H1 (cell line): ENCODE results near the gene PXDC1. TPM values are rescaled to one million over a fixed set of nuclear protein-coding genes. Genes with fewer than 3 reads are reported as not detected.
A peak's percentile ranks its signal among the peaks of the same experiment; 100 is the strongest.

ENCODE experiments used
- CTCF ChIA-PET: fragments of 300-600 bp; sonication (Branson Sonifier 250); formaldehyde crosslinking; loops from one replicate; lab custom pipeline; 2021; ENCODE audit not compliant: partially characterized antibody; lab: Charles Lee
- POLR2A ChIA-PET: fragments of 300-600 bp; sonication (Branson Sonifier 250); formaldehyde crosslinking; loops from one replicate; lab custom pipeline; 2021; ENCODE audit warnings: inconsistent platforms; ENCODE audit not compliant: partially characterized antibody; lab: Charles Lee
- DNase-seq, 2 experiments: peaks; one replicate each; pipeline versions ENCODE4 v3.0.0 to v3.0.0-alpha.2; 2010 to 2022; ENCODE audit warnings: low spot score in 2 of 2, low read depth in 1 of 2, mixed read lengths in 1 of 2
- FAIRE-seq: peaks from 2 replicates; lab custom pipeline; 2011; peaks lifted over from hg19 to GRCh38; lab: Jason Lieb, UNC
- H2AFZ ChIP-seq: 2 replicates; pipeline ENCODE4 v1.8.1; 2012; ENCODE audit warnings: low read length, inconsistent platforms
- H2AK5ac ChIP-seq: 2 replicates; pipeline ENCODE4 v1.6.1; 2013; ENCODE audit warnings: low read depth, low read length
- H2BK120ac ChIP-seq: replicated peaks from 2 replicates; pipeline ENCODE3; 2013; ENCODE audit warnings: low read depth, low read length, inconsistent platforms
- H2BK12ac ChIP-seq: 2 replicates; pipeline ENCODE4 v1.6.1; 2013; ENCODE audit warnings: low read depth, low read length
- H2BK15ac ChIP-seq: 2 replicates; pipeline ENCODE4 v1.6.1; 2013; ENCODE audit warnings: low read length
- H2BK20ac ChIP-seq: 2 replicates; pipeline ENCODE4 v1.6.1; 2013; ENCODE audit warnings: low read length
- H2BK5ac ChIP-seq: 2 replicates; pipeline ENCODE4 v1.6.1; 2013; ENCODE audit warnings: low read depth, low read length
- H3K14ac ChIP-seq: 2 replicates; pipeline ENCODE4 v1.6.1; 2013; ENCODE audit warnings: inconsistent platforms; ENCODE audit not compliant: insufficient read length
- H3K18ac ChIP-seq: 2 replicates; pipeline ENCODE4 v1.6.1; 2013; ENCODE audit warnings: low read length; ENCODE audit errors: extremely low read depth
- H3K23ac ChIP-seq: 2 replicates; pipeline ENCODE4 v1.6.1; 2013; ENCODE audit warnings: inconsistent platforms; ENCODE audit not compliant: insufficient read length
- H3K23me2 ChIP-seq: 2 replicates; pipeline ENCODE4 v1.6.1; 2013; ENCODE audit warnings: low read depth, low read length
- H3K27ac ChIP-seq: 2 replicates; pipeline ENCODE4 v1.6.1; 2011; ENCODE audit warnings: low read depth, low read length, inconsistent platforms
- H3K27me3 ChIP-seq, 4 experiments: replicated peaks in 1 of 4; 1 replicate in 1 of 4; 2 replicates in 3 of 4; pipeline versions ENCODE4 v1.6.1 to v1.8.1; 2011 to 2013; ENCODE audit warnings: low read length in 3 of 4, mild to moderate bottlenecking in 3 of 4, inconsistent platforms in 2 of 4, mixed read lengths in 2 of 4, moderate library complexity in 1 of 4; ENCODE audit not compliant: control insufficient read depth in 3 of 4, insufficient read depth in 3 of 4; ENCODE audit errors: extremely low read depth in 1 of 4
- H3K36me3 ChIP-seq, 4 experiments: 2 replicates each; pipeline versions ENCODE4 v1.6.1 to v1.8.1; 2011 to 2013; ENCODE audit warnings: mild to moderate bottlenecking in 4 of 4, low read length in 3 of 4, moderate library complexity in 2 of 4, control low read depth in 1 of 4, inconsistent platforms in 1 of 4; ENCODE audit not compliant: insufficient read depth in 4 of 4, control insufficient read depth in 2 of 4
- H3K4ac ChIP-seq: replicated peaks from 2 replicates; pipeline ENCODE3; 2013; ENCODE audit warnings: low read length, low read depth, mixed read lengths, inconsistent platforms; ENCODE audit not compliant: insufficient read length
- H3K4me1 ChIP-seq, 4 experiments: replicated peaks in 1 of 4; 1 replicate in 1 of 4; 2 replicates in 3 of 4; pipeline versions ENCODE4 v1.6.1 to v1.8.1; 2011 to 2013; ENCODE audit warnings: low read length in 3 of 4, inconsistent platforms in 2 of 4, mixed read lengths in 1 of 4; ENCODE audit not compliant: insufficient read depth in 4 of 4, control insufficient read depth in 3 of 4
- H3K4me2 ChIP-seq, 2 experiments: 2 replicates each; pipeline versions ENCODE4 v1.6.1 to v1.8.1; 2011 to 2013; ENCODE audit warnings: low read depth in 2 of 2, low read length in 2 of 2, control low read depth in 1 of 2, inconsistent platforms in 1 of 2, mild to moderate bottlenecking in 1 of 2; ENCODE audit not compliant: insufficient read depth in 1 of 2
- H3K4me3 ChIP-seq, 4 experiments: fragments of 200-600, 300-600 bp in 1 of 4; sonication (generic), shearing (Covaris generic), sonication (Bioruptor Twin) in 1 of 4; 2 replicates each; pipeline versions ENCODE4 v1.5.1 to v1.8.1; 2011 to 2016; ENCODE audit warnings: low read length in 4 of 4, low read depth in 3 of 4, control low read depth in 2 of 4, inconsistent platforms in 2 of 4, mild to moderate bottlenecking in 2 of 4, mixed read lengths in 1 of 4, moderate library complexity in 1 of 4; ENCODE audit not compliant: insufficient read depth in 2 of 4; ENCODE audit errors: extremely low read depth in 1 of 4
- H3K56ac ChIP-seq: replicated peaks from 2 replicates; pipeline ENCODE3; 2013; ENCODE audit warnings: low read depth, mild to moderate bottlenecking, mixed read lengths, low read length, inconsistent platforms; ENCODE audit not compliant: insufficient read length
- H3K79me1 ChIP-seq: 2 replicates; pipeline ENCODE4 v1.6.1; 2013; ENCODE audit warnings: low read depth, low read length, control low read depth
- H3K79me2 ChIP-seq, 2 experiments: 2 replicates each; pipeline versions ENCODE4 v1.6.1 to v1.8.1; 2012 to 2013; ENCODE audit warnings: low read length in 2 of 2, mild to moderate bottlenecking in 2 of 2, inconsistent platforms in 1 of 2; ENCODE audit not compliant: insufficient read depth in 2 of 2, control insufficient read depth in 1 of 2
- H3K9ac ChIP-seq, 4 experiments: replicated peaks in 1 of 4; 1 replicate in 1 of 4; 2 replicates in 3 of 4; pipeline versions ENCODE4 v1.6.1 to v1.8.1; 2011 to 2013; ENCODE audit warnings: low read depth in 3 of 4, low read length in 3 of 4, control low read depth in 2 of 4, mild to moderate bottlenecking in 2 of 4, moderate library complexity in 2 of 4, inconsistent platforms in 1 of 4; ENCODE audit errors: extremely low read depth in 1 of 4
- H3K9me3 ChIP-seq, 2 experiments: 2 replicates each; pipeline versions ENCODE4 v1.6.1 to v1.8.1; 2012 to 2013; ENCODE audit warnings: mild to moderate bottlenecking in 2 of 2, moderate library complexity in 2 of 2, control low read depth in 1 of 2, inconsistent platforms in 1 of 2, low read depth in 1 of 2, low read length in 1 of 2, mixed read lengths in 1 of 2; ENCODE audit not compliant: insufficient read depth in 2 of 2
- H4K20me1 ChIP-seq, 2 experiments: replicated peaks in 1 of 2; 2 replicates each; pipeline versions ENCODE3 to v1.8.1; 2011 to 2013; ENCODE audit warnings: inconsistent platforms in 2 of 2, low read length in 2 of 2, mild to moderate bottlenecking in 1 of 2; ENCODE audit not compliant: insufficient read depth in 2 of 2, control insufficient read depth in 1 of 2
- H4K5ac ChIP-seq: 2 replicates; pipeline ENCODE4 v1.6.1; 2013; ENCODE audit warnings: low read length, low read depth, mixed read lengths, inconsistent platforms; ENCODE audit not compliant: insufficient read length
- H4K8ac ChIP-seq: 2 replicates; pipeline ENCODE4 v1.8.0; 2013; ENCODE audit warnings: mild to moderate bottlenecking, moderate library complexity, low read length, inconsistent platforms; ENCODE audit not compliant: insufficient read depth; ENCODE audit errors: extremely low read depth
- H4K91ac ChIP-seq: replicated peaks from 2 replicates; pipeline ENCODE3; 2013; ENCODE audit warnings: low read length, mixed read lengths, inconsistent platforms; ENCODE audit not compliant: insufficient read length
- BACH1 ChIP-seq: IDR thresholded peaks from 2 replicates; pipeline ENCODE4 v1.6.1; 2012; ENCODE audit warnings: low read length, improper control_type of control experiment
- E2F6 ChIP-seq: IDR thresholded peaks from 2 replicates; pipeline ENCODE4 v1.6.1; 2012; ENCODE audit warnings: inconsistent platforms
- EP300 ChIP-seq, 2 experiments: IDR thresholded peaks; 1 replicate in 1 of 2; 2 replicates in 1 of 2; pipeline ENCODE4 v1.6.1; 2011 to 2012; ENCODE audit warnings: low read depth in 2 of 2, low read length in 2 of 2, mild to moderate bottlenecking in 2 of 2, borderline replicate concordance in 1 of 2, inconsistent platforms in 1 of 2, moderate library complexity in 1 of 2
- JUND ChIP-seq: IDR thresholded peaks from 2 replicates; pipeline ENCODE4 v1.6.1; 2011; ENCODE audit warnings: mild to moderate bottlenecking, improper control_type of control experiment, low read length
- KDM1A ChIP-seq: fragments of 200-600, 300-600 bp; sonication (generic); IDR thresholded peaks from 2 replicates; pipeline ENCODE4 v1.7.1; 2016; ENCODE audit warnings: mild to moderate bottlenecking, low read length, borderline replicate concordance
- KDM4A ChIP-seq: IDR thresholded peaks from one replicate; pipeline ENCODE4 v1.7.1; 2012; ENCODE audit warnings: low read depth, mild to moderate bottlenecking, moderate library complexity, low read length, inconsistent platforms; ENCODE audit not compliant: severe bottlenecking
- YY1 ChIP-seq: IDR thresholded peaks from 2 replicates; pipeline ENCODE4 v1.6.1; 2011; ENCODE audit warnings: low read depth, mild to moderate bottlenecking, low read length
- WGBS, 2 experiments: shearing (Covaris generic) in 1 of 2; methylation state at CpG; one replicate each; pipeline versions ENCODE4 v1.1.6 to v1.1.7; 2013 to 2015; ENCODE audit warnings: low lambda C conversion rate in 2 of 2, mixed read lengths in 2 of 2, inconsistent platforms in 1 of 2, low coverage in 1 of 2, missing lambda C conversion rate in 1 of 2; ENCODE audit not compliant: insufficient replicate concordance in 2 of 2, insufficient coverage in 1 of 2, insufficient read length in 1 of 2; ENCODE audit errors: extremely low coverage in 1 of 2, missing lambda C conversion rate in 1 of 2; 5-methylcytosine and 5-hydroxymethylcytosine counted together
- polyA plus RNA-seq, 7 experiments: library from polyadenylated mRNA; depleted of rRNA in 3 of 7; stranded (reverse) in 5 of 7; unstranded in 2 of 7; fragments of >200 nt in 5 of 7; fragments of 200-250 nt in 2 of 7; gene quantifications; 1 replicate in 5 of 7; 2 replicates in 1 of 7; 4 replicates in 1 of 7; pipeline versions ENCODE4 v1.2.1 to v1.2.3, GENCODE V29; 2011 to 2013; ENCODE audit warnings: missing spikeins in 2 of 7, mixed read lengths in 2 of 7
- total RNA-seq: library from RNA; stranded (reverse); fragmentation: NEBNext Ultra II Directional; extraction: Animal tissue kit (Norgen Biotek cat#: 25700); gene quantifications from 2 replicates; pipeline ENCODE4 v1.2.1, GENCODE V29; 2021
- TF ChIP-seq, protein P1 (sequence below): IDR thresholded peaks from 2 replicates; pipeline ENCODE4 v1.6.1; 2012; ENCODE audit warnings: inconsistent platforms

PXDC1 gene
- total and polyA plus RNA-seq, 2 of the 8 experiments (the other 6 are each of a cell fraction or from before 2014, with no cell fraction given): 1.7 to 2.0 TPM

DNA sequence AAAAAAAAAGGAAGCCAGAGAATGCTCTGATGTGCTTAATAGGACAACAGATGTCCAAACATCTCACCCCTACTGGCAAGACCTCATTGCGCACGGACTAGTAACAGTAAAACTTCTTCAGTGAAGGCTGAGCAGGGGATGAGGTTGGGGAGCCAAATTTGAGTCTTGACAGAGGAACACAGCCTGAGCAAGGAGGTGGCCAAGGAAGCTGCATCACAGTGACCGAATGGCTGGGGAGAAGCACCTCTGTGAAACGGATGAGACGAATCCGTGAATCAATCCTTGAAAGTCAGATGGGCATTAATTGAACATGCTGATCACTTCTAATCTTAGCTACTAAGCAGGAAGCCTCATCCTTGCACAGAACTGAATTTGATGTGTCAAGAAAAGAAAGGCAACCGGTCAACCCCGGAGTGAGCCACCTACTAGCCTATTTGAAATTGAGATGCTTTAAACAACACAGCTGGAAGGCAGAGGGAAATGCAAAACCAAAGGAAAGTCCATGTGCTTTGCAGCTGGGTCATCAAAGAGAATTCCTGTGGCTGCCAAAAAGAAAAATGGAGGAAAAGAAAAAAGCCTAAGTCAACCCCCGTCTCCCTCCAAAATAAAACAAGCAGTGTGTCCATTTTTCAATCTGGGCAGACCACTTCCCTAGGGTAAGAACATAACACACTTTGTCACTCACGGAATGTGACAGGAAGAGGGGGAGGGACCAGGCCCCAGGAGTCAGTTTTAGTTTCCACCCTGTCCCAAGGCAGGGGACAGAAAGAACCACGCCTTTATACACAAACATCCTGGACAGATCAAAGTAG lies 29.5 kb downstream of the PXDC1 start:
- no peak overlapping the region for H3K9ac ChIP-seq
- no peak for DNase-seq
- no peak overlapping the region for H4K91ac ChIP-seq
- no peaks in the 10 kb centered on the region for H3K36me3 ChIP-seq
- H2BK15ac ChIP-seq: no peak overlapping the region
- no peak overlapping the region for H3K4ac ChIP-seq
- H3K27me3 ChIP-seq: no peaks in the 10 kb centered on the region
- H3K4me1 ChIP-seq: peaks cover 0 to 12% (median 4%) of the 10 kb centered on the region in 4 experiments; a peak in 6 of 7 replicates
- WGBS, 2 experiments: 62% methylated on average over 11 of the region's 11 CpGs; no CpG with 5 or more reads in 1 of the 2 experiments
- no peak overlapping the region for H3K27ac ChIP-seq
- no peak overlapping the region for H3K23ac ChIP-seq
- no peaks in the 10 kb centered on the region for H3K23me2 ChIP-seq
- H2AFZ ChIP-seq: no peak overlapping the region
- CTCF ChIA-PET: interaction anchor here (0.6 to 4.0 kb wide), 5 partner anchors 8 to 442 kb away, joined by 3 to 17 read pairs (median 4); no protein-coding TSS in a partner anchor
- no peak overlapping the region for H3K14ac ChIP-seq
- H3K18ac ChIP-seq: no peak overlapping the region; the same call in 1 of the 2 replicates
- no peaks in the 10 kb centered on the region for H3K79me2 ChIP-seq
- no peak overlapping the region for H2BK5ac ChIP-seq
- H3K9me3 ChIP-seq: no peaks in the 10 kb centered on the region
- no peak overlapping the region; the same call in 1 of the 2 replicates for H2BK20ac ChIP-seq
- no peak overlapping the region for H4K5ac ChIP-seq
- peak overlapping the region; percentile 7 to 31; a peak in 3 of 4 replicates for H3K4me2 ChIP-seq
- H4K8ac ChIP-seq: no peak overlapping the region
- no peak overlapping the region for H2BK120ac ChIP-seq
- no peak overlapping the region for H3K4me3 ChIP-seq
- POLR2A ChIA-PET: interaction anchor here (1.5 kb wide), 1 partner anchor 28 kb away, joined by 3 read pairs; no protein-coding TSS in a partner anchor
- H3K79me1 ChIP-seq: no peaks in the 10 kb centered on the region
- H2BK12ac ChIP-seq: peak overlapping the region; percentile 60; the same call in 1 of the 2 replicates
- no peaks in the 10 kb centered on the region for H4K20me1 ChIP-seq
- H2AK5ac ChIP-seq: no peak overlapping the region
- FAIRE-seq: peak; percentile 81
- H3K56ac ChIP-seq: no peak overlapping the region
- TF ChIP-seq KDM4A (no peak), E2F6 (peak; percentile 82; the same call in 1 of the 2 replicates), JUND (no peak), EP300 (IDR thresholded peaks at IDR 0.05; ENCODE audit: borderline replicate concordance in 1 of 2, low read depth in 2 of 2, low read length in 2 of 2) (no peak), BACH1 (no peak), YY1 (0 out of 2 replicates have a peak, but pooled peaks have one; percentile 3), KDM1A (no peak)
- TF ChIP-seq, protein P1, sequence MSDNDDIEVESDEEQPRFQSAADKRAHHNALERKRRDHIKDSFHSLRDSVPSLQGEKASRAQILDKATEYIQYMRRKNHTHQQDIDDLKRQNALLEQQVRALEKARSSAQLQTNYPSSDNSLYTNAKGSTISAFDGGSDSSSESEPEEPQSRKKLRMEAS: peak; percentile 86
